OCI-LY3 (cell line): ENCODE measurements around the gene DIPK1B.

Experiments
- H2AFZ ChIP-seq: fragments of 200-600, 300-600 bp; shearing (Covaris generic); 2 replicates; pipeline ENCODE4 v1.6.0; 2014; ENCODE audit warnings: antibody characterized with exemption, low read depth, low read length
- H3K27ac ChIP-seq: fragments of 200-600, 300-600 bp; sonication (generic); 2 replicates; pipeline ENCODE4 v1.5.1; 2014; ENCODE audit warnings: mild to moderate bottlenecking, low read length, moderate library complexity, mixed read lengths
- H3K27me3 ChIP-seq: fragments of 200-600, 300-600 bp; sonication (generic); 2 replicates; pipeline ENCODE4 v1.6.1; 2014; ENCODE audit warnings: low read depth, low read length, mixed read lengths
- H3K36me3 ChIP-seq: fragments of 200-600, 300-600 bp; sonication (generic); replicated peaks from 2 replicates; pipeline ENCODE3; 2014; ENCODE audit warnings: low read depth, low read length, mixed read lengths
- H3K4me1 ChIP-seq: fragments of 300-600, 200-600 bp; sonication (generic); 2 replicates; pipeline ENCODE4 v1.6.1; 2014; ENCODE audit warnings: low read length, mixed read lengths
- H3K4me2 ChIP-seq: fragments of 200-600, 300-600 bp; sonication (generic); 2 replicates; pipeline ENCODE4 v1.6.1; 2014; ENCODE audit warnings: low read length, mixed read lengths
- H3K4me3 ChIP-seq: fragments of 300-600, 200-600 bp; sonication (generic); 2 replicates; pipeline ENCODE4 v1.5.1; 2014; ENCODE audit warnings: antibody characterized with exemption, mild to moderate bottlenecking, low read length, moderate library complexity
- H3K79me2 ChIP-seq: fragments of 300-600, 200-600 bp; shearing (Covaris generic); 2 replicates; pipeline ENCODE4 v1.6.1; 2014; ENCODE audit warnings: mild to moderate bottlenecking, low read length, mixed read lengths
- H3K9ac ChIP-seq: fragments of 300-600, 200-600 bp; shearing (Covaris generic); 2 replicates; pipeline ENCODE4 v1.6.0; 2014; ENCODE audit warnings: mild to moderate bottlenecking, low read length, moderate library complexity
- H3K9me3 ChIP-seq: fragments of 200-600, 300-600 bp; shearing (Covaris generic); 2 replicates; pipeline ENCODE4 v1.6.1; 2014; ENCODE audit warnings: low read length, mixed read lengths; ENCODE audit not compliant: insufficient read depth
- H4K20me1 ChIP-seq: fragments of 200-600, 300-600 bp; sonication (generic); 2 replicates; pipeline ENCODE4 v1.6.1; 2016; ENCODE audit warnings: low read length, mixed read lengths; ENCODE audit not compliant: insufficient read depth
- CTCF ChIP-seq: fragments of 200-600, 300-600 bp; sonication (generic); IDR thresholded peaks from 2 replicates; pipeline ENCODE4 v1.5.1; 2014; ENCODE audit warnings: antibody characterized with exemption, low read length, low read depth
- EZH2phosphoT487 ChIP-seq: fragments of 200-600 bp; shearing (Covaris generic); IDR thresholded peaks from 2 replicates; pipeline ENCODE4 v1.6.1; 2018; ENCODE audit warnings: antibody characterized with exemption, mixed run types, low read depth

The DIPK1B gene

GRCh38 chr9:136667214-136667939 lies 45.0 kb upstream of the DIPK1B start:
- TF ChIP-seq EZH2phosphoT487: no peak
- no peak for TF ChIP-seq CTCF
- Histone ChIP-seq H3K36me3 (no peaks in the 10 kb centered on the region), H3K27ac (no peak overlapping the region), H3K9me3 (no peaks in the 10 kb centered on the region), H3K27me3 (peaks cover 32% of the 10 kb centered on the region), H3K79me2 (no peaks in the 10 kb centered on the region), H3K4me3 (no peak overlapping the region), H2AFZ (no peak overlapping the region), H3K9ac (no peak overlapping the region), H3K4me1 (no peaks in the 10 kb centered on the region), H4K20me1 (no peaks in the 10 kb centered on the region), H3K4me2 (no peak overlapping the region)

- TF ChIP-seq CTCF (no peak), EZH2phosphoT487 (no peak)
- Histone ChIP-seq H3K79me2 (no peaks in the 10 kb centered on the region), H2AFZ (no peak overlapping the region), H3K9ac (no peak overlapping the region), H3K36me3 (no peaks in the 10 kb centered on the region), H3K27me3 (peaks cover 31% of the 10 kb centered on the region), H3K4me2 (no peak overlapping the region), H3K4me1 (no peaks in the 10 kb centered on the region), H3K9me3 (no peaks in the 10 kb centered on the region), H3K4me3 (no peak overlapping the region), H4K20me1 (no peaks in the 10 kb centered on the region), H3K27ac (no peak overlapping the region)
Observed at GRCh38 chr9:136667940-136668760, 44.2 kb upstream of the DIPK1B start.

- H3K79me2 ChIP-seq: no peaks in the 10 kb centered on the region
- H4K20me1 ChIP-seq: no peaks in the 10 kb centered on the region
- no peak overlapping the region for H3K9ac ChIP-seq
- H2AFZ ChIP-seq: no peak overlapping the region
- no peaks in the 10 kb centered on the region for H3K4me1 ChIP-seq
- no peaks in the 10 kb centered on the region for H3K36me3 ChIP-seq
- H3K4me3 ChIP-seq: no peak overlapping the region
- TF ChIP-seq EZH2phosphoT487: no peak
- no peak for TF ChIP-seq CTCF
- peaks cover 31% of the 10 kb centered on the region for H3K27me3 ChIP-seq
- H3K9me3 ChIP-seq: no peaks in the 10 kb centered on the region
- H3K4me2 ChIP-seq: no peak overlapping the region
- H3K27ac ChIP-seq: no peak overlapping the region
Observed at GRCh38 chr9:136668983-136669790, 43.2 kb upstream of the DIPK1B start.
